Muscle layer of duodenum (tissue), 2 donors: ENCODE results near the gene SCYL1.
"Not testable (repeated sequence)": the region's sequence is repeated elsewhere in the genome, so short reads cannot be mapped to it uniquely, and the experiment has no call there.

ENCODE experiments used
- H3K27ac ChIP-seq: one replicate; pipeline ENCODE4 v1.7.0; 2013; ENCODE audit warnings: mild to moderate bottlenecking, low read length
- H3K27me3 ChIP-seq: one replicate; pipeline ENCODE4 v1.7.0; 2013; ENCODE audit warnings: low read depth, mild to moderate bottlenecking, control low read depth, low read length
- H3K36me3 ChIP-seq, 2 donors: one replicate each; pipeline ENCODE4 v1.7.0; 2013; ENCODE audit warnings: low read length in 2 of 2, control low read depth in 1 of 2, mild to moderate bottlenecking in 1 of 2; ENCODE audit not compliant: insufficient read depth in 2 of 2, control insufficient read depth in 1 of 2
- H3K4me1 ChIP-seq, 2 donors: one replicate each; pipeline ENCODE4 v1.7.0; 2013; ENCODE audit warnings: low read length in 2 of 2, mild to moderate bottlenecking in 2 of 2, control low read depth in 1 of 2, moderate library complexity in 1 of 2; ENCODE audit not compliant: insufficient read depth in 2 of 2, control insufficient read depth in 1 of 2
- H3K4me3 ChIP-seq, 2 donors: one replicate each; pipeline ENCODE4 v1.7.0; 2013; ENCODE audit warnings: low read length in 2 of 2, low read depth in 1 of 2, mild to moderate bottlenecking in 1 of 2
- H3K9me3 ChIP-seq, 2 donors: one replicate each; pipeline ENCODE4 v1.7.0; 2013; ENCODE audit warnings: low read length in 2 of 2, control low read depth in 1 of 2, mild to moderate bottlenecking in 1 of 2; ENCODE audit not compliant: control insufficient read depth in 1 of 2
- donor health status: healthy.

SCYL1 gene

GRCh38 chr11:65502555-65503367, 22.1 kb upstream of the SCYL1 start:
- peak overlapping the region; percentile 91 to 96 for H3K4me3 ChIP-seq
- H3K27me3 ChIP-seq = no peaks in the 10 kb centered on the region
- H3K27ac ChIP-seq = peak overlapping the region; percentile 100
- H3K4me1 ChIP-seq = peaks cover 17 to 18% of the 10 kb centered on the region in 2 donors
- H3K9me3 ChIP-seq = no peaks in the 10 kb centered on the region
- H3K36me3 ChIP-seq = peaks cover 63% of the 10 kb centered on the region in 2 donors

GRCh38 chr11:65503368-65503948, 21.4 kb upstream of the SCYL1 start:
- H3K4me1 ChIP-seq = peaks cover 17 to 18% of the 10 kb centered on the region in 2 donors
- peak overlapping the region; percentile 100 for H3K27ac ChIP-seq
- peaks cover 56 to 63% of the 10 kb centered on the region in 2 donors for H3K36me3 ChIP-seq
- H3K4me3 ChIP-seq = peak overlapping the region; percentile 91 to 96
- H3K9me3 ChIP-seq = no peaks in the 10 kb centered on the region
- no peaks in the 10 kb centered on the region for H3K27me3 ChIP-seq

- peak overlapping the region; percentile 100 for H3K27ac ChIP-seq
- H3K4me3 ChIP-seq = peak overlapping the region; percentile 91 to 96
- H3K27me3 ChIP-seq = no peaks in the 10 kb centered on the region
- no peaks in the 10 kb centered on the region for H3K9me3 ChIP-seq
- H3K36me3 ChIP-seq = peaks cover 54 to 63% of the 10 kb centered on the region in 2 donors
- H3K4me1 ChIP-seq = peaks cover 17 to 18% of the 10 kb centered on the region in 2 donors
Observed at GRCh38 chr11:65503949-65504673, 20.8 kb upstream of the SCYL1 start.

GRCh38 chr11:65504674-65505465, 20.0 kb upstream of the SCYL1 start:
- peaks cover 54 to 63% of the 10 kb centered on the region in 2 donors for H3K36me3 ChIP-seq
- no peaks in the 10 kb centered on the region for H3K9me3 ChIP-seq
- peaks cover 17 to 18% of the 10 kb centered on the region in 2 donors for H3K4me1 ChIP-seq
- H3K27me3 ChIP-seq = no peaks in the 10 kb centered on the region
- peak overlapping the region; percentile 100 for H3K27ac ChIP-seq
- H3K4me3 ChIP-seq = peak overlapping the region; percentile 91 to 96

GRCh38 chr11:65505466-65506289, 19.2 kb upstream of the SCYL1 start:
- Histone ChIP-seq H3K27ac (peak overlapping the region; percentile 100), H3K9me3 (no peaks in the 10 kb centered on the region), H3K27me3 (no peaks in the 10 kb centered on the region), H3K4me3 (peak overlapping the region; percentile 91 to 96), H3K4me1 (peaks cover 17 to 18% of the 10 kb centered on the region in 2 donors), H3K36me3 (peaks cover 54 to 58% of the 10 kb centered on the region in 2 donors)

- Histone ChIP-seq H3K27ac (peak overlapping the region; percentile 100), H3K27me3 (no peaks in the 10 kb centered on the region), H3K36me3 (peaks cover 48 to 52% of the 10 kb centered on the region in 2 donors), H3K9me3 (no peaks in the 10 kb centered on the region), H3K4me1 (peaks cover 17 to 18% of the 10 kb centered on the region in 2 donors), H3K4me3 (peak overlapping the region; percentile 91 to 96)
Observed at GRCh38 chr11:65506290-65506771, 18.6 kb upstream of the SCYL1 start.

- peak overlapping the region; percentile 91 to 96 for H3K4me3 ChIP-seq
- H3K4me1 ChIP-seq = peaks cover 17 to 18% of the 10 kb centered on the region in 2 donors
Observed at GRCh38 chr11:65506772-65507505, 17.9 kb upstream of the SCYL1 start.

GRCh38 chr11:65512311-65512710, 12.6 kb upstream of the SCYL1 start:
- H3K4me3 ChIP-seq, H3K9me3 ChIP-seq, H3K27ac ChIP-seq, H3K36me3 ChIP-seq, H3K27me3 ChIP-seq, H3K4me1 ChIP-seq: not testable (repeated sequence)

More at GRCh38 chr11:65506772-65507505, 17.9 kb upstream of the SCYL1 start:
- Histone ChIP-seq H3K9me3 (no peaks in the 10 kb centered on the region), H3K27me3 (no peaks in the 10 kb centered on the region), H3K36me3 (peaks cover 42 to 46% of the 10 kb centered on the region in 2 donors), H3K27ac (peak overlapping the region; percentile 100)

GRCh38 chr11:65516135-65516968, 8.5 kb upstream of the SCYL1 start:
- Histone ChIP-seq H3K4me3 (no peak overlapping the region), H3K4me1 (peaks cover 0 to 4% of the 10 kb centered on the region in 2 donors), H3K27ac (no peak overlapping the region), H3K27me3 (no peaks in the 10 kb centered on the region), H3K36me3 (no peaks in the 10 kb centered on the region), H3K9me3 (no peaks in the 10 kb centered on the region)
